SU-DHL-6 (cell line): ENCODE results near the gene STX16.

Experiments
- EZH2phosphoT487 ChIP-seq: fragments of 200-600 bp; sonication (generic), shearing (Covaris generic); conservative IDR thresholded peaks from 2 replicates; pipeline ENCODE4 v1.6.1; 2018; ENCODE audit warnings: mild to moderate bottlenecking, antibody characterized with exemption, low read length, moderate library complexity, mixed read lengths
- TF ChIP-seq, protein P1 (sequence below): fragments of 200-600 bp; sonication (generic); IDR thresholded peaks from one replicate; pipeline ENCODE4 v1.5.1; 2017; ENCODE audit warnings: antibody characterized with exemption, mild to moderate bottlenecking, low read length, moderate library complexity; ENCODE audit not compliant: insufficient read depth, poor library complexity, severe bottlenecking

DNA sequence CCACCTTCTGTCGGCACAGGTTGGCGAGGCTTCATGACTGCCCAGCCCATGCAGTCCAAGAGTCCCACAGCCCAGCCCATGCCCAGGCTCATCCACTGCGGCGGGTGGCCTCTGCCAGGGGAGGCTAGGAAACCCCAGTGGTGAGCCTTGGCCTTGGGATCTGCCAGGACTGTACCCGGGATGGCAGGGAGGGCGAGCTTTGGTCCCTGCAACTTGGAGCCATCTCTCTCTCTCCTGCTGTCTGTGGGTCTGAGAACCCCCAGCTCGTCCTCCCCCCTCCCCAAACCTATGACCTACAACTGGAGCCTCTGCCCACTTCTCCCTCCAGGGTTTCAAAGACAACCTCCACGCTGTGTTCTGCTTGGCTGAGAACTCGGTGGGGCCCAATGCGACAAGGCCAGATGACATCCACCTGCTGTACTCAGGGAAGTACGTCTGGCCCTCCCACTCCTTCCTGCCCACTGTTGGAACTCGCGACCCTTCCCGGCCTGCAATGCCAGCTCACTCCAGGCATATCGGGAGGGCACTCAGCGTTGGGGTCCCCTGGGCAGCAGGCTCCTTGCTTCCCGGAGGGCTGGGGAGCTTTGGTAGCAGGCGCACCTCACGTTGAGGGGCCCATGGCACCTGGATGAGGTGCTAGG, 61.2 kb downstream of the STX16 start:
- TF ChIP-seq, protein P1, sequence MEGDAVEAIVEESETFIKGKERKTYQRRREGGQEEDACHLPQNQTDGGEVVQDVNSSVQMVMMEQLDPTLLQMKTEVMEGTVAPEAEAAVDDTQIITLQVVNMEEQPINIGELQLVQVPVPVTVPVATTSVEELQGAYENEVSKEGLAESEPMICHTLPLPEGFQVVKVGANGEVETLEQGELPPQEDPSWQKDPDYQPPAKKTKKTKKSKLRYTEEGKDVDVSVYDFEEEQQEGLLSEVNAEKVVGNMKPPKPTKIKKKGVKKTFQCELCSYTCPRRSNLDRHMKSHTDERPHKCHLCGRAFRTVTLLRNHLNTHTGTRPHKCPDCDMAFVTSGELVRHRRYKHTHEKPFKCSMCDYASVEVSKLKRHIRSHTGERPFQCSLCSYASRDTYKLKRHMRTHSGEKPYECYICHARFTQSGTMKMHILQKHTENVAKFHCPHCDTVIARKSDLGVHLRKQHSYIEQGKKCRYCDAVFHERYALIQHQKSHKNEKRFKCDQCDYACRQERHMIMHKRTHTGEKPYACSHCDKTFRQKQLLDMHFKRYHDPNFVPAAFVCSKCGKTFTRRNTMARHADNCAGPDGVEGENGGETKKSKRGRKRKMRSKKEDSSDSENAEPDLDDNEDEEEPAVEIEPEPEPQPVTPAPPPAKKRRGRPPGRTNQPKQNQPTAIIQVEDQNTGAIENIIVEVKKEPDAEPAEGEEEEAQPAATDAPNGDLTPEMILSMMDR: no peak
- no peak for TF ChIP-seq EZH2phosphoT487
